ENCODE results near the gene TUBA1A. TPM values are rescaled to one million over a fixed set of nuclear protein-coding genes. Genes with fewer than 3 reads are reported as not detected.

The TUBA1A gene
- total RNA-seq, 1 experiment from 2014 or later, result 24.1 TPM

- CTCF ChIA-PET, result interaction anchor here (0.9 to 1.3 kb wide), 5 partner anchors 9 to 156 kb away, joined by 3 to 11 read pairs (median 3); partner anchors contain the start of genes RHEBL1 and TUBA1B
- ATAC-seq, result peak; percentile 89
- no peak overlapping the region for H3K4me3 ChIP-seq (replicated peaks in 1 of 2; ENCODE audit: low read depth in 1 of 2, low read length in 2 of 2)
- peaks cover 6 to 13% of the 10 kb centered on the region in 2 experiments; a peak in 3 of 4 replicates for H3K4me1 ChIP-seq (ENCODE audit: control insufficient read depth in 1 of 2, insufficient read depth in 2 of 2, low read length in 2 of 2)
- H3K9me2 ChIP-seq (ENCODE audit: insufficient read depth), result no peaks in the 10 kb centered on the region
- intact Hi-C loops (cut with micrococcal nuclease), result no loop called here
- no peaks in the 10 kb centered on the region for H3K9me3 ChIP-seq (ENCODE audit: control insufficient read depth in 1 of 2, insufficient read depth in 1 of 2, low read depth in 1 of 2, low read length in 2 of 2)
- H3K9ac ChIP-seq (ENCODE audit: low read length), result no peak overlapping the region
- POLR2A ChIA-PET, result interaction anchor here (0.6 to 1.0 kb wide), 2 partner anchors 95 to 436 kb away, joined by 5 to 6 read pairs; partner anchors contain the start of gene TUBA1B
- H3K4me2 ChIP-seq (ENCODE audit: low read length), result peak overlapping the region; percentile 1; the same call in 1 of the 2 replicates
- H4K20me1 ChIP-seq (ENCODE audit: insufficient read depth), result no peaks in the 10 kb centered on the region
- no TSS peak for BruUV-seq (replicated peaks)
- DNase-seq (ENCODE audit: low read depth, low spot score), result no peak
- TF ChIP-seq, protein P1, sequence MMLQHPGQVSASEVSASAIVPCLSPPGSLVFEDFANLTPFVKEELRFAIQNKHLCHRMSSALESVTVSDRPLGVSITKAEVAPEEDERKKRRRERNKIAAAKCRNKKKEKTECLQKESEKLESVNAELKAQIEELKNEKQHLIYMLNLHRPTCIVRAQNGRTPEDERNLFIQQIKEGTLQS (IDR thresholded peaks at IDR 0.05), result no peak
- TF ChIP-seq ZFX (IDR thresholded peaks at IDR 0.05) (no peak), TCF7L2 (IDR thresholded peaks at IDR 0.05; ENCODE audit: borderline replicate concordance, extremely low read depth, insufficient read depth, insufficient read length) (no peak), EZH2phosphoT487 (IDR thresholded peaks at IDR 0.05; ENCODE audit: borderline replicate concordance) (no peak), FOSL1 (IDR thresholded peaks at IDR 0.05; ENCODE audit: low read depth) (no peak), YY1 (IDR thresholded peaks at IDR 0.05; ENCODE audit: extremely low read depth, insufficient replicate concordance, low read depth, low read length) (no peak), EZH2 (IDR thresholded peaks at IDR 0.05) (no peak), EGR1 (IDR thresholded peaks at IDR 0.05; ENCODE audit: low read depth) (no peak), SP1 (IDR thresholded peaks at IDR 0.05; ENCODE audit: low read depth) (no peak), POLR2A (IDR thresholded peaks at IDR 0.05; ENCODE audit: borderline replicate concordance, extremely low read depth, insufficient read depth, insufficient read length) (no peak), JUND (IDR thresholded peaks at IDR 0.05) (no peak), CEBPB (IDR thresholded peaks at IDR 0.05; ENCODE audit: low read depth) (no peak), CTCF (IDR thresholded peaks at IDR 0.05 in 2 of 3, conservative IDR thresholded peaks at IDR 0.05 in 1 of 3; ENCODE audit: borderline replicate concordance in 1 of 3, insufficient read depth in 1 of 3, low read depth in 2 of 3, low read length in 2 of 3) (peak in 1 of 3 experiments; percentile 26; a peak in 2 of 6 replicates), CBX3 (IDR thresholded peaks at IDR 0.05; ENCODE audit: low read depth) (no peak), RAD21 (IDR thresholded peaks at IDR 0.05; ENCODE audit: low read depth) (peak; percentile 43; the same call in 1 of the 2 replicates), SIN3A (IDR thresholded peaks at IDR 0.05; ENCODE audit: low read depth) (no peak)
- TF ChIP-seq, protein P2, sequence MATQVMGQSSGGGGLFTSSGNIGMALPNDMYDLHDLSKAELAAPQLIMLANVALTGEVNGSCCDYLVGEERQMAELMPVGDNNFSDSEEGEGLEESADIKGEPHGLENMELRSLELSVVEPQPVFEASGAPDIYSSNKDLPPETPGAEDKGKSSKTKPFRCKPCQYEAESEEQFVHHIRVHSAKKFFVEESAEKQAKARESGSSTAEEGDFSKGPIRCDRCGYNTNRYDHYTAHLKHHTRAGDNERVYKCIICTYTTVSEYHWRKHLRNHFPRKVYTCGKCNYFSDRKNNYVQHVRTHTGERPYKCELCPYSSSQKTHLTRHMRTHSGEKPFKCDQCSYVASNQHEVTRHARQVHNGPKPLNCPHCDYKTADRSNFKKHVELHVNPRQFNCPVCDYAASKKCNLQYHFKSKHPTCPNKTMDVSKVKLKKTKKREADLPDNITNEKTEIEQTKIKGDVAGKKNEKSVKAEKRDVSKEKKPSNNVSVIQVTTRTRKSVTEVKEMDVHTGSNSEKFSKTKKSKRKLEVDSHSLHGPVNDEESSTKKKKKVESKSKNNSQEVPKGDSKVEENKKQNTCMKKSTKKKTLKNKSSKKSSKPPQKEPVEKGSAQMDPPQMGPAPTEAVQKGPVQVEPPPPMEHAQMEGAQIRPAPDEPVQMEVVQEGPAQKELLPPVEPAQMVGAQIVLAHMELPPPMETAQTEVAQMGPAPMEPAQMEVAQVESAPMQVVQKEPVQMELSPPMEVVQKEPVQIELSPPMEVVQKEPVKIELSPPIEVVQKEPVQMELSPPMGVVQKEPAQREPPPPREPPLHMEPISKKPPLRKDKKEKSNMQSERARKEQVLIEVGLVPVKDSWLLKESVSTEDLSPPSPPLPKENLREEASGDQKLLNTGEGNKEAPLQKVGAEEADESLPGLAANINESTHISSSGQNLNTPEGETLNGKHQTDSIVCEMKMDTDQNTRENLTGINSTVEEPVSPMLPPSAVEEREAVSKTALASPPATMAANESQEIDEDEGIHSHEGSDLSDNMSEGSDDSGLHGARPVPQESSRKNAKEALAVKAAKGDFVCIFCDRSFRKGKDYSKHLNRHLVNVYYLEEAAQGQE (IDR thresholded peaks at IDR 0.05; ENCODE audit: low read depth), result no peak
- H3K27me3 ChIP-seq (ENCODE audit: insufficient read depth, low read length), result no peaks in the 10 kb centered on the region
- H3K79me2 ChIP-seq (ENCODE audit: insufficient read depth, low read length), result no peaks in the 10 kb centered on the region
- H3K36me3 ChIP-seq (ENCODE audit: control insufficient read depth in 1 of 2, insufficient read depth in 2 of 2, low read length in 2 of 2), result no peaks in the 10 kb centered on the region
- no peak overlapping the region for H2AFZ ChIP-seq (ENCODE audit: low read depth, low read length, poor library complexity, severe bottlenecking)
- no peak overlapping the region for H3K27ac ChIP-seq (ENCODE audit: low read depth, low read length)
- RAD21 ChIA-PET (ENCODE audit: low non-redundant PET in 1 of 2, low total read pairs in 2 of 2, uncharacterized antibody in 2 of 2, unreplicated experiment in 2 of 2), result no interaction called here
Measured at GRCh38 chr12:49225576-49226166, 36.8 kb upstream of the TUBA1A start.

Data from HCT116 (cell line).